Peyer's patch (tissue), 4 donors: ENCODE results near the gene C2orf72. TPM values are rescaled to one million over a fixed set of nuclear protein-coding genes. Genes with fewer than 3 reads are reported as not detected.

Source experiments
- DNase-seq, 3 donors: peaks; one replicate each; pipeline ENCODE4 v3.0.0-alpha.2; 2017 to 2019
- H3K27ac ChIP-seq, 4 donors: fragments of 200-600 bp; sonication (generic); one replicate each; pipeline ENCODE4 v1.5.1; 2016 to 2019
- H3K27me3 ChIP-seq, 2 donors: fragments of 200-600 bp; sonication (generic); one replicate each; pipeline ENCODE4 v1.5.1; 2019
- H3K36me3 ChIP-seq, 3 donors: fragments of 200-600 bp; sonication (generic); one replicate each; pipeline ENCODE4 v1.5.1; 2016 to 2019
- H3K4me1 ChIP-seq, 4 donors: fragments of 200-600 bp; sonication (generic); one replicate each; pipeline ENCODE4 v1.5.1; 2016 to 2019
- H3K4me3 ChIP-seq, 4 donors: fragments of 200-600 bp; sonication (generic); 1 replicate in 3 of 4; 2 replicates in 1 of 4; pipeline ENCODE4 v1.5.1; 2016 to 2019; ENCODE audit warnings: mild to moderate bottlenecking in 1 of 4
- H3K9me3 ChIP-seq, 4 donors: fragments of 200-600 bp; sonication (generic); one replicate each; pipeline ENCODE4 v1.5.1; 2016 to 2019; ENCODE audit warnings: mild to moderate bottlenecking in 1 of 4
- POLR2A ChIP-seq, 2 donors: fragments of 450-650 bp; IDR thresholded peaks; one replicate each; pipeline ENCODE4 v1.5.1; 2017; ENCODE audit warnings: antibody characterized with exemption in 2 of 2, mild to moderate bottlenecking in 2 of 2, moderate library complexity in 2 of 2
- total RNA-seq, 4 donors: library from RNA; depleted of rRNA; stranded (reverse); fragments of >200 nt; gene quantifications; one replicate each; pipeline ENCODE4 v1.1.0, GENCODE V29; 2016
- TF ChIP-seq, protein P1 (sequence below), 6 experiments: fragments of 450-650 bp in 4 of 6; fragments of 200-600 bp in 2 of 6; sonication (generic) in 1 of 6; IDR thresholded peaks; one replicate each; pipeline ENCODE4 v1.5.1; 2017 to 2019; ENCODE audit warnings: antibody characterized with exemption in 6 of 6, mild to moderate bottlenecking in 3 of 6, moderate library complexity in 1 of 6

C2orf72 gene
- total RNA-seq, 4 donors from 2014 or later, result 9.9 to 46.2 (median 31.8) TPM

DNA sequence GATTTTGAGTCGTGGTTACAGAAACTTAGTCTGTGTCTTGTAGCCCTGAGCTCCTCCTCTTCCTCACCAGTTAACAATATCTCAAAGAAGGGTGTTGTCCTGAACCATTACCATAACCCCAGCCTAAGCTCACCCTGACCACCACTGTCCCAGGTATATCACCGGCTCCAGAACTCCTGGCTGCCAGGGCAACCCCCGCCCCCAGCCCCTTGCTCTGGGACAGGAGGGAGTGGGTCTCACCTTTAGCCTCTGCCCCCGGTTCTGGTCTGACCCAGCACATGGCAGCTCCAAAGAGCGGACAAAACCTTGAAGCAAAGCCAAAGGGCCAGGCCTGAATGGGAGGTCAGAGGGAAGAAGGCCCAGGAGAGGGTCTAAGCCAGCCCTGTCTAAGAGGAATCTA, 13.8 kb downstream of the C2orf72 start:
- Histone ChIP-seq H3K9me3 (no peaks in the 10 kb centered on the region), H3K27ac (peak overlapping the region in 2 of 4 donors; percentile 81), H3K4me1 (peaks cover 0 to 34% (median 3%) of the 10 kb centered on the region in 4 donors), H3K4me3 (no peak overlapping the region), H3K27me3 (no peaks in the 10 kb centered on the region), H3K36me3 (no peaks in the 10 kb centered on the region)
- TF ChIP-seq, protein P1, sequence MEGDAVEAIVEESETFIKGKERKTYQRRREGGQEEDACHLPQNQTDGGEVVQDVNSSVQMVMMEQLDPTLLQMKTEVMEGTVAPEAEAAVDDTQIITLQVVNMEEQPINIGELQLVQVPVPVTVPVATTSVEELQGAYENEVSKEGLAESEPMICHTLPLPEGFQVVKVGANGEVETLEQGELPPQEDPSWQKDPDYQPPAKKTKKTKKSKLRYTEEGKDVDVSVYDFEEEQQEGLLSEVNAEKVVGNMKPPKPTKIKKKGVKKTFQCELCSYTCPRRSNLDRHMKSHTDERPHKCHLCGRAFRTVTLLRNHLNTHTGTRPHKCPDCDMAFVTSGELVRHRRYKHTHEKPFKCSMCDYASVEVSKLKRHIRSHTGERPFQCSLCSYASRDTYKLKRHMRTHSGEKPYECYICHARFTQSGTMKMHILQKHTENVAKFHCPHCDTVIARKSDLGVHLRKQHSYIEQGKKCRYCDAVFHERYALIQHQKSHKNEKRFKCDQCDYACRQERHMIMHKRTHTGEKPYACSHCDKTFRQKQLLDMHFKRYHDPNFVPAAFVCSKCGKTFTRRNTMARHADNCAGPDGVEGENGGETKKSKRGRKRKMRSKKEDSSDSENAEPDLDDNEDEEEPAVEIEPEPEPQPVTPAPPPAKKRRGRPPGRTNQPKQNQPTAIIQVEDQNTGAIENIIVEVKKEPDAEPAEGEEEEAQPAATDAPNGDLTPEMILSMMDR (IDR thresholded peaks at IDR 0.05), result no peak
- no peak for TF ChIP-seq POLR2A (IDR thresholded peaks at IDR 0.05)
- DNase-seq, result no peak

DNA sequence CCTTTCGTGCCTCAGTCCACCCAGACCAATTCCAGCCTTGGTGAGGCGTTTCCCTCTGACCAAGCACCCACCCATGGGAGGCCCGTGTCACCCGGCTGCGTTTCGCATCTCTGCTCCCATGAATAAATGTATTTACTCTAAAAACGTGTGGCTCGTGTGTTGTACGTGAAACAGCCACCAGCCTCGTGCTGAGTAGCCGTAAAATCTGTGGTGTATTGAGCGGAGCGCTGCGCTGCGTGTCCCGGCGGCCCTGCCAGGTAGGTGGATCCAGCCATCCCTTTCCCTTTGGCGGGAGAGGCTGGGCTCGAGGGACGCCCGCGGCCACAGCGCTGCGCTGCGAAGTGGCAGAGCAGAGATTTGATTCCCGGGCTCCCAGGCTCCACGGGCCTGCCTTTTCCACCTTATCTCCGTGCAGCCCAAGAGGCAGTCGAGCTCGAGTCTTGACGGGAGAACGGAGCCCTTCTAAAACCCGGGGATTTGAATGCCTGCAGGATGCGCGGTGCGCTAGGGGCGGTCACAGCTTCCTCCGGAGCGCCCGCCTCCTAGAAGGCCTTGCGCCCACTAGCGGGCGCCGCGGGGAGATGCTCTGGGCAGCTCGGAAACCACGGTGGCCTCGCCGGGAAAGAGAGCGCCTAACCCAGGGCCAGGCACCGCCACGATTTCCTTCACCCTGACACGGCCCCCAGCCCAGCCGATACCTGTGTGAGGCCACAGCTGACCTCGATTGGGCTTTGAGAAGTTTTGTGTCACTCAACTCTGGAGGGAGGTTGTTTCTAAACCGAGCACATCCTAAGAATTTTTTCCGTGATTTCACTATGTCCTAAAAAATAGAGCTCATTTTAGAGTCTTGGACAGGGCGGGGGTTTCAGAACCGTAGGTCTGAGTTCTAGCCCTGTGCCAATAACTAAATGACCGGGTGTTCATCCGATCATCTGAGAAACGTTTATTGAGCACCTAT, 15.4 kb downstream of the C2orf72 start:
- TF ChIP-seq POLR2A (IDR thresholded peaks at IDR 0.05), result no peak
- TF ChIP-seq, protein P1 (IDR thresholded peaks at IDR 0.05), result peak; percentile 70 to 96 (median 89)

DNA sequence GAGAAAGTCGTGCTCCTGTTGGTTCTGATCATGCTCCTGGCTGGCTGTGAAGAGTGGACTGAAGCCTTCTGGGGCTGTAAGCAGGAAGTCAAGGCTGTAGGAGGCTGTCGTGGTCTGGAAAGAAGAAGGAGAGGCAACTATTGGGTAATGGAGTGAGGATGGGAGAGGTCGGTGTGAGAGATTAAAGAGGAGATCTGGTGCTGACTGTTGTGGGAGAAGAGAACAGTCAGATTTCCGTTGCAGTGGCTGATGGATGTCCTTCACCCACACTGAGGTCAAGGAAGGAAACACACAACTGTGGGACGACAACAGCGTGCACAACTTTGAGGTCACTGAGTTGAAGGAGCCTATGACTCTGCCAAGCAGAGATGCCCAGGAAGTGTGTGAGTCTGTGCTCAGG, 16.5 kb downstream of the C2orf72 start:
- no peak overlapping the region for H3K4me3 ChIP-seq
- peaks cover 0 to 45% (median 3%) of the 10 kb centered on the region in 4 donors for H3K4me1 ChIP-seq
- no peaks in the 10 kb centered on the region for H3K27me3 ChIP-seq
- DNase-seq, result no peak
- H3K36me3 ChIP-seq, result no peaks in the 10 kb centered on the region
- TF ChIP-seq POLR2A (IDR thresholded peaks at IDR 0.05), result no peak
- TF ChIP-seq, protein P1 (IDR thresholded peaks at IDR 0.05), result no peak
- H3K27ac ChIP-seq, result no peak overlapping the region
- H3K9me3 ChIP-seq, result no peaks in the 10 kb centered on the region

More for the DNA sequence above, 15.4 kb downstream of the C2orf72 start:
- no peaks in the 10 kb centered on the region for H3K27me3 ChIP-seq
- peak overlapping the region; percentile 45 to 69 (median 65) for H3K4me3 ChIP-seq
- no peaks in the 10 kb centered on the region for H3K9me3 ChIP-seq
- H3K4me1 ChIP-seq, result peaks cover 0 to 37% (median 3%) of the 10 kb centered on the region in 4 donors
- H3K27ac ChIP-seq, result peak overlapping the region in 3 of 4 donors; percentile 36 to 56 (median 36)
- H3K36me3 ChIP-seq, result no peaks in the 10 kb centered on the region
- DNase-seq, result peak; percentile 79 to 93 (median 90)

DNA sequence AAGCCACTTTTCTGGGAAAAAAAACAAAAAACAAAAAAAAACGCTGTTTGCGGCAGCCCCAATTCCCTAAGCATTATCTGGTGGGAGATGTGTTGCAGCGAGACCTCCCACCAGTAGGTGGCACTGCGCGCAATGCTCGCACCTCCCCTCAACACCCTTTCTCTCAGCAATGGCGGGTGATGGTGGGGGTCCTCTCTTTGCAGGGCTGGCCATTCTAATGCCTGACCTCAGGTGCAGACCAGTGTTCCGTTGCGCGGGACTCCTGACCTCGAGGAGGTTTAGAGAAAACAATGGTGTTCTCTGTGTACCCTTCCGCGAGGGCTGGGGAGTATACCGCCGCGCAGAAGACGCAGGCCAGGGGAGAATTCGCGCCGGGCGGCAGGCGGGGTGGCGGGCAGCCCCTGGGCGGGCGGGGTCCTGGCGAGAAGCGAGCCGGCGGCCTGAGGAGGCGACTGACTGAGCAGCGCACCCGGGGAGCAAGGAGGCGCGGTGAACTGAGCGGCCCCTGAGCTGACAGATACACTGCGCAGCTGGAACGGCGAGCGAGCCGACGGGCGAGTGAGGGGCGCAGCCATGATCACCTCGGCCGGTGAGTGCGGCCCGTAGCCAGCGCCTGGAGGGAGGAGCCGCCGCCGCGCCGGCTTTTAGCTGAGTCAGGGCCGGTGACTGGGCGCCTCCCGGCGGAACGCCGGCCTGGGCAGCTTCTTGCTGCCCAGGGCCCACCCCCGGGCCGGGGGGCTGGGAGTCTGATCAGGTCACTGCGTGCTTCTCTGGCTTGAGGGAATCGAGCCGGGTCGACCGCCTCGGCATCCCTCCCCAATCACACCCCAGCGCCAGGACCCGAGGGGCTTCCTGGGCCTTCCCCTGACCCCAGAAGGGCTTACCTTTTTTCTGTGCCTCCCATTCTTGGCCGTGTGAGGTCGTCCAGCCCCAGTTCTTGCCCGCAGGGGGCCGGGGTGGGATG, 19.4 kb downstream of the C2orf72 start, which contains the start of gene PSMD1:
PSMD1 (plus strand) TSS at position 415 of the 964 bp plus-strand sequence; CDS start at position 574, 159 bp downstream.
- TF ChIP-seq, protein P1 (IDR thresholded peaks at IDR 0.05), result peak; percentile 92 to 97 (median 95)
- peak in 1 of 2 donors; percentile 47 for TF ChIP-seq POLR2A (IDR thresholded peaks at IDR 0.05)
- H3K27ac ChIP-seq, result peak within 1 kb of the TSS; percentile 88 to 95 (median 92)
- no peaks in the 10 kb centered on the region for H3K27me3 ChIP-seq
- peak within 1 kb of the TSS; percentile 66 to 99 (median 95) for H3K4me3 ChIP-seq
- DNase-seq, result peak; percentile 87 to 96 (median 93)
- H3K36me3 ChIP-seq, result peaks cover 0 to 6% (median 0%) of the 10 kb centered on the region in 3 donors
- H3K9me3 ChIP-seq, result no peaks in the 10 kb centered on the region
- H3K4me1 ChIP-seq, result peaks cover 0 to 41% (median 3%) of the 10 kb centered on the region in 4 donors

DNA sequence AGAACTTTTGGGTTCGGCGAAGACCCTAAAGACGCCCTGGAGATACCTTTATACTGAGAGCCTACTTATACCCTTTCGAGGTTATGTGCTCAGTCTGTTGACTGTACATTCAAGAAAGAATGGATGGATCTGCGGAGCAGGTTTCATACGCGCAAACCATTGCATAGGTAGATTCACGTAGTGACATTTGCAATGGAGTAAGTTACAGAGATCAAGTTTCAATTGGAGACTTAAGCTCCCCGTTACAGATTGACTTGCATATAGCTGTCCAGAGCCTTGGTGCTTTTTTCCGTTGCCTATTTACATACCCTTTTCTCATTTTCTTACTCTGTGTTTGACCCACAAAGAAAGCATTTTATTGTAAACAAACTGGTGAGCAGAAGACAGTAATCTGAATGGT, 20.3 kb downstream of the C2orf72 start:
- Histone ChIP-seq H3K4me3 (peak overlapping the region; percentile 66 to 99 (median 95)), H3K9me3 (no peaks in the 10 kb centered on the region), H3K36me3 (peaks cover 0 to 12% (median 0%) of the 10 kb centered on the region in 3 donors), H3K4me1 (peaks cover 0 to 33% (median 1%) of the 10 kb centered on the region in 4 donors), H3K27ac (peak overlapping the region in 3 of 4 donors; percentile 88 to 95 (median 94)), H3K27me3 (no peaks in the 10 kb centered on the region)
- DNase-seq, result no peak
- TF ChIP-seq, protein P1 (IDR thresholded peaks at IDR 0.05), result no peak
- TF ChIP-seq POLR2A (IDR thresholded peaks at IDR 0.05), result no peak
